K562 (cell line): ENCODE results near the gene UNC13A. TPM values are rescaled to one million over a fixed set of nuclear protein-coding genes. Genes with fewer than 3 reads are reported as not detected.

Source experiments
- HDAC8 ChIP-seq: fragments of 450-650 bp; IDR thresholded peaks from 2 replicates; pipeline ENCODE4 v1.6.1; 2016; ENCODE audit warnings: mild to moderate bottlenecking, missing genetic modification characterization, moderate library complexity, missing compliant biosample characterization
- ILK ChIP-seq: fragments of 450-650 bp; IDR thresholded peaks from 2 replicates; pipeline ENCODE4 v1.6.1; 2016; ENCODE audit warnings: missing genetic modification characterization, low read depth, mild to moderate bottlenecking, missing compliant biosample characterization, moderate library complexity, borderline replicate concordance
- KLF13 ChIP-seq: fragments of 450-650 bp; IDR thresholded peaks from 2 replicates; pipeline ENCODE4 v1.6.1; 2016; ENCODE audit warnings: missing genetic modification characterization, low read depth, mild to moderate bottlenecking, missing compliant biosample characterization, moderate library complexity, borderline replicate concordance
- MTA2 ChIP-seq: fragments of 450-650 bp; IDR thresholded peaks from 2 replicates; pipeline ENCODE4 v1.6.1; 2016; ENCODE audit warnings: low read depth
- RBM22 ChIP-seq: fragments of 200-400 bp; formaldehyde crosslinking; IDR thresholded peaks from 2 replicates; pipeline ENCODE4 v1.6.1; 2018; ENCODE audit warnings: low read length, low read depth; ENCODE audit not compliant: poor library complexity, severe bottlenecking
- SETDB1 ChIP-seq: IDR thresholded peaks from one replicate; pipeline ENCODE4 v1.6.1; 2012; ENCODE audit warnings: low read length, control low read depth, inconsistent platforms
- SRSF7 ChIP-seq: fragments of 200-400 bp; formaldehyde crosslinking; optimal IDR thresholded peaks from 2 replicates; pipeline ENCODE3; 2017; ENCODE audit warnings: mild to moderate bottlenecking, low read depth, low read length
- ZNF143 ChIP-seq: sonication (generic); formaldehyde crosslinking; IDR thresholded peaks from 2 replicates; pipeline ENCODE4 v1.9.0; 2022; ENCODE audit warnings: mild to moderate bottlenecking, missing genetic modification reagents
- polyA plus RNA-seq, 8 experiments: library from polyadenylated mRNA; depleted of rRNA in 4 of 8; stranded (reverse) in 5 of 8; unstranded in 3 of 8; fragments of >200 nt; fragmentation: Nextera tagmentation in 2 of 8; fragmentation: Illumina TruSeq in 1 of 8; extraction: Ambion mirVana in 2 of 8; extraction: Trizol in 1 of 8; gene quantifications; 2 replicates each; pipeline versions ENCODE4 v1.2.1 to v1.2.3, GENCODE V29; 2011 to 2014; ENCODE audit warnings: inconsistent platforms in 1 of 8, missing spikeins in 1 of 8
- total RNA-seq, 7 experiments: library from RNA; depleted of rRNA in 6 of 7; stranded (reverse); fragments of >200 nt in 6 of 7; fragmentation: Illumina TruSeq in 2 of 7; extraction: Trizol in 2 of 7; gene quantifications; 2 replicates each; pipeline versions ENCODE4 v1.2.1 to v1.2.3, GENCODE V29; 2011 to 2021; ENCODE audit warnings: low replicate concordance in 1 of 7
- TF ChIP-seq, protein P1 (sequence below): sonication (generic); formaldehyde crosslinking; IDR thresholded peaks from 2 replicates; pipeline ENCODE4 v1.8.0; 2022; ENCODE audit warnings: mild to moderate bottlenecking, missing genetic modification reagents

Gene UNC13A
- total and polyA plus RNA-seq, 9 of the 15 experiments (the other 6 are each of a cell fraction or from before 2014, with no cell fraction given): 0.03 to 1.0 (median 0.25) TPM

DNA sequence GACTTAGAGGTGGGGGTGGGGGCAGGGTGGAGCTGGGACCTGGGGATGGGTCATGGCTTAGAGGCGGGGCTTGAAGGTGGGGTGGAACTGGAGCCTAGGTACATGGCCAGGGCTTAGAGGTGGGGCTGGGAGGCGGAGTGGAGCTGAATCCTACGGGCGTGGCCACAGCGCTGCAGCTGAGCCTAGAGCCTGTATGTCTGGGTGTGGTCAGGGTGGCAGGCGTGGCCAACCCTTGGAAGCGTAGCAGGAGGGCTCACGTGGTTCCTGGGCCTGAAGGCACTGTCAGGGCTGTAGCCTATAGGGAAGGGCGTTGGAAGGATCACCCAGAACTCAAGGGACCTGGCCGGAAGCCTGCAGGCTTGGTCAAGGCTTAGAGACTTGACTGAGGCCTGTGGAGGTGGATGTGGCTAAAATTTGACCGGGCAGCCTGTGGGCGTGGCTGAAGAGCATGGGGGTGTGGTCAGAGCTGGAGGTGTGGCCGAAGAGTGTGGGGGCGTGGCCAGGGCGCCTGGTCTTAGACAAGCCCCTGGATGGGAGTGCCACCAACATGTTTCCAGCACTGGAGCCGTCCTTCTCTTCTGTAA, 108.4 kb downstream of the UNC13A start (continued):
- no peak for TF ChIP-seq RBM22
- no peak for TF ChIP-seq SETDB1
- TF ChIP-seq KLF13 (tag): peak; percentile 78; the same call in 1 of the 2 replicates
- TF ChIP-seq, protein P1, sequence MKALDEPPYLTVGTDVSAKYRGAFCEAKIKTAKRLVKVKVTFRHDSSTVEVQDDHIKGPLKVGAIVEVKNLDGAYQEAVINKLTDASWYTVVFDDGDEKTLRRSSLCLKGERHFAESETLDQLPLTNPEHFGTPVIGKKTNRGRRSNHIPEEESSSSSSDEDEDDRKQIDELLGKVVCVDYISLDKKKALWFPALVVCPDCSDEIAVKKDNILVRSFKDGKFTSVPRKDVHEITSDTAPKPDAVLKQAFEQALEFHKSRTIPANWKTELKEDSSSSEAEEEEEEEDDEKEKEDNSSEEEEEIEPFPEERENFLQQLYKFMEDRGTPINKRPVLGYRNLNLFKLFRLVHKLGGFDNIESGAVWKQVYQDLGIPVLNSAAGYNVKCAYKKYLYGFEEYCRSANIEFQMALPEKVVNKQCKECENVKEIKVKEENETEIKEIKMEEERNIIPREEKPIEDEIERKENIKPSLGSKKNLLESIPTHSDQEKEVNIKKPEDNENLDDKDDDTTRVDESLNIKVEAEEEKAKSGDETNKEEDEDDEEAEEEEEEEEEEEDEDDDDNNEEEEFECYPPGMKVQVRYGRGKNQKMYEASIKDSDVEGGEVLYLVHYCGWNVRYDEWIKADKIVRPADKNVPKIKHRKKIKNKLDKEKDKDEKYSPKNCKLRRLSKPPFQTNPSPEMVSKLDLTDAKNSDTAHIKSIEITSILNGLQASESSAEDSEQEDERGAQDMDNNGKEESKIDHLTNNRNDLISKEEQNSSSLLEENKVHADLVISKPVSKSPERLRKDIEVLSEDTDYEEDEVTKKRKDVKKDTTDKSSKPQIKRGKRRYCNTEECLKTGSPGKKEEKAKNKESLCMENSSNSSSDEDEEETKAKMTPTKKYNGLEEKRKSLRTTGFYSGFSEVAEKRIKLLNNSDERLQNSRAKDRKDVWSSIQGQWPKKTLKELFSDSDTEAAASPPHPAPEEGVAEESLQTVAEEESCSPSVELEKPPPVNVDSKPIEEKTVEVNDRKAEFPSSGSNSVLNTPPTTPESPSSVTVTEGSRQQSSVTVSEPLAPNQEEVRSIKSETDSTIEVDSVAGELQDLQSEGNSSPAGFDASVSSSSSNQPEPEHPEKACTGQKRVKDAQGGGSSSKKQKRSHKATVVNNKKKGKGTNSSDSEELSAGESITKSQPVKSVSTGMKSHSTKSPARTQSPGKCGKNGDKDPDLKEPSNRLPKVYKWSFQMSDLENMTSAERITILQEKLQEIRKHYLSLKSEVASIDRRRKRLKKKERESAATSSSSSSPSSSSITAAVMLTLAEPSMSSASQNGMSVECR (CRISPR knock-in tag): peak; percentile 79; the same call in 1 of the 2 replicates
- no peak for TF ChIP-seq ZNF143 (CRISPR knock-in tag)
- no peak for TF ChIP-seq ILK
- TF ChIP-seq SRSF7: no peak
- no peak for TF ChIP-seq HDAC8 (tag)
- TF ChIP-seq MTA2: no peak
